CD4-positive, alpha-beta T cell treated with Interleukin-4 for 4 hours (primary cell): Measurements from ENCODE around the gene SH3GL2.
"Not testable (repeated sequence)": the region's sequence is repeated elsewhere in the genome, so short reads cannot be mapped to it uniquely, and the experiment has no call there.

Source experiments
- DNase-seq: peaks from one replicate; pipeline ENCODE4 v3.0.0-alpha.2; 2020

Gene SH3GL2

DNA sequence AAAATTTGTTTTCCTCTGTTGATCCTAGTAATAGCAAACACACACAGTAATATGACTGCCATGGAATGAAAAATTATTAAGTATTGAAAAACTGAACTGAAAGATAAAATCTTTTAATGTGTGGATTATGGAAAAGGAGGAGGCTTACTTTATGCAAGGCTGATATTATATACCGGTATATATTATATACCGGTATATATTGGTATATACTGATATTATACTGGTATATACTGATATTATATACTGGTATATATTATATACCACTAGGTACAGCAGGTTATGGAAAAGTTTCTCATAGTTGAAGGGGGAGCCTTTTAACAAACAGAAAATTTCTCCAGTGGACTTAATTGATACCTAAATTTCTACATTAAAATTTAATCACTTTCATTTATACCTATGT is 181.4 kb downstream of the SH3GL2 start:
- DNase-seq = no peak

DNA sequence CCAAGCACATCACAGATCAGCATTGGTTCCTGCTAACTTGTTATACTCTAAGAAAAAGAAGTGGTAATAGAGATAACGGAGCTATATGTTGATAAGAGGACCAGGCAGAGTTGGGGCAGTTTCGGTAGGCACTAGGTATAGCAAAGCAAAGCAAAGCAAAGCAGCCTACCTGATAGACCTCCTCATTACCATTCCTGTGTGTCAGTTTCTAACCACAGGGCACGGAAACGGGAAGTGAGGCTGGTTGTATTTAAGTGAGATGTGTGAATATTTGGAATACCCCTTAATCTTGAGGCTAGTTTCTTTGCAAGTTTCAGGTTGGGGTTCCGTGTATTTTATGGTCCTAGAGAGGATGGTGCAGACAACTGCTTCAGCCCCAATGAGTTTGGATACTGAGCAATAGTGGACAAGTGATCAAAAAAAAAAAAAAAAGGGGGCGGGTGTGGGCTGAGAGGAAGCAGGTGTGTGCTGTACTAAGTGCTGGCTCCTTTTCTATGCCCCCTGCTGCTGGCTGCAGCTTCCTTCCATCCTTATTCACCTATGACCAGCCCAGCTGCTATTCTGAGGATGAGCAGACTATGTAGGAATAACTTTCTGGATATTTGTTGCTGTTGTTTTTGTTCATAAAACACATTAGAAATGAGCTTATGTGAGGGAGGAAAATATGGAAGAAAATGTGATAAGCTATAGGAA is 183.3 kb downstream of the SH3GL2 start:
- DNase-seq = no peak

GRCh38 chr9:17764306-17764705 is 185.4 kb downstream of the SH3GL2 start:
- no peak for DNase-seq

DNA sequence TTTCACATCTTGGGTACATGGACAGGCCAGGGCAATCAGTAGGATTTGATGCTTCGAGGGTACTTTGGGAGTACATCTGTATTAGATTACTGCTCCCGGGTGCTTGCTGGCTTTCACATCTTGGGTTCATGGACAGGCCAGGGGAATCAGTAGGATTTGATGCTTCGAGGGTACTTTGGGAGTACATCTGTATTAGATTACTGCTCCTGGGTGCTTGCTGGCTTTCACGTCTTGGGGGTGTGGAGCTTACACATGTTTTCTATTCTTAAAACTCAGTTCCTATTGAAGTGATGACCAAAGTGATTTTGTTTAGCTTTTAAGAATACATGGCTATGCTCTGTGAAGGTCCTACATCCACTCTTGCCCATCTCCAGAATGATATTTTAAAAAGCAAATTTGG is 186.3 kb downstream of the SH3GL2 start:
- DNase-seq = not testable (repeated sequence)

DNA sequence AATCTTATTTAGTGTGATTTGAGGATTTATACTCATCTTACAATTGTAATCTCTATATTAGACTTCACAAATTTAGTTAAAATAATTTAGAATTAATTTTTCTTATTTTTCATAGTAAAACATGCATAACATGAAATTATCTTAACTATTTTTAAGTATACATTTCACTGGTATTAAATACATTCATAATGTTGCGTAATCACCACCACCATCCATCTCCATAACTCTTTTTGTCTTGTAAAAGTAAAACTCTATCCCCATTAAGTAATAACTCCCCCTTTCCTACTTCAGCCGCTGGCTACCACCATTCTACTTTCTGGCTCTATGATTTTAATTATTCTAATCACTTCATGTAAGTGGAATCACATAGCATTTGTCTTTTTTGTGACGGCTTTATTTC is 193.4 kb downstream of the SH3GL2 start:
- DNase-seq = no peak

- DNase-seq = no peak
Measured at GRCh38 chr9:17775656-17776055, 196.8 kb downstream of the SH3GL2 start.

- DNase-seq = no peak
Measured at GRCh38 chr9:17776735-17777134, 197.9 kb downstream of the SH3GL2 start.

- no peak for DNase-seq
Measured at GRCh38 chr9:17777465-17777864, 198.6 kb downstream of the SH3GL2 start.

- no peak for DNase-seq
Measured at GRCh38 chr9:17782430-17783149, 203.7 kb downstream of the SH3GL2 start.

DNA sequence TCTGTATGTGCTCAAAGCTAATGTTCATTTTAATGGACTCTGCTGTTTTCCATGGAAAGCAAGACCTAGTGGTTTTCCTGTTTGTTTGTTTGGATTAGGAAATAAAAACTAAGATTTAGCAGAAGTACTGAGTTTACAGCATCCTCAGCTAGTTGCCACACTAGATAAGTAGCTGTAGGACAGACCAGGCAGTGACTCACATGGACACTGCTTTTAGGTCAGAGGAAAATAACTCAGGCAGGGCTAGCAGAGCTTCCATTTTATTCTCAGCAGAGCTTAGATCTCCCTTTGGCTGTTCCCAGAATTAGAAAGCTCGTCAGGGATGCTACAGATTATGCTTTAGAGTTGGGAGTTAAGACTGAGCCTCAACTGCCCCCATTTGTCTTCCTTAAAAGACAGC is 204.4 kb downstream of the SH3GL2 start:
- no peak for DNase-seq

DNA sequence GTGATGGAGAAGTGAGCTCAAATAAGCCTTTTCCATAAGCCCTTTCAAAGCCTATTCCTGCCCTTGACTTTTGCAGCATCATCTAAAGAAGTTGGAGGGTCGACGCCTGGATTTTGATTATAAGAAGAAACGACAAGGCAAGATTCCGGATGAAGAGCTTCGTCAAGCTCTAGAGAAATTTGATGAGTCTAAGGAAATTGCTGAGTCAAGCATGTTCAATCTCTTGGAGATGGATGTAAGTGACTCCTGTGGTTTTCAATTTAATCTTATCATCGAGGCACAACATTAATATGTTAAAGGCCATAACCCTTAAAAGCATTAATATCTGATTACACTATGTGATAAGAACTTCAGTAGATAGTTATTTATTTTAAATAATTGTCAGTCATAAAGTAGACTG is 210.4 kb downstream of the SH3GL2 start:
- DNase-seq = no peak

- DNase-seq = no peak
Measured at GRCh38 chr9:17793713-17794622, 215.1 kb downstream of the SH3GL2 start.

DNA sequence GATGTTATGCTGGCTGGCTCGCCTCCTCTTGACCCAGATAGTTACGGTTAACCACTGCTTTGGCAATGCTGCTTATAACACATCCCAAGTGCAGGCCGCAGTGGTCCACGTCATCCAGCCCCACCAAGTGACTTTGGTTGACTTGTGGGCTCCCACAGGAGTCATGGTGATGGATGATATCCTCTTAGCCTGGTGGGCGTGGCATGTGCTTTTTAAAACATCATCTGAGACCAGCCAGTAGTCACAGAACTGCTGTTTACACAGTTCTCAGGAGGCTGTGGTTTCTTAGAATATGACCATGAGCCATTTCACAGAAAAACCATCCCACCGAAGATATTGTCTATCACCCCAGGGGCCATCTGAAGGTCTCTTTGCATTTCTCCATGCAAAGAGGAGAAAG is 216.9 kb downstream of the SH3GL2 start:
- no peak for DNase-seq

DNA sequence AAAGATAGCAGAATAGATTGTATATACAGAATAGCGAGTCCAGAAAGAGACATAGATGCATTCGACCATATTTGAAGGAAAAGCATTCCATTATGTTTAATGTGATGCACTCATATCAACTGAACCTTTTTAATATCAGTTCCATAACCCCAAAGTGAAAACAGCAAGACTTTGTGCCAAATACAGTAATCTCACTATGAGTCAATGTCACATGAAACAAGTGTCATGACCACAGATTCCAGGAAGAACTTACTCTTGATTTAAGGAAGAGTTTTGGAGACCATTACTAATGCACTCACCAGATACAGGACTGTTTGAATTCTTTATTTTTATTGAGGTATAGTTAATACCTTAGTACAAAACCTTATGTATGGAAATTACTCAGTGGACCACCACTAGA is 220.5 kb downstream of the SH3GL2 start:
- DNase-seq = no peak

DNA sequence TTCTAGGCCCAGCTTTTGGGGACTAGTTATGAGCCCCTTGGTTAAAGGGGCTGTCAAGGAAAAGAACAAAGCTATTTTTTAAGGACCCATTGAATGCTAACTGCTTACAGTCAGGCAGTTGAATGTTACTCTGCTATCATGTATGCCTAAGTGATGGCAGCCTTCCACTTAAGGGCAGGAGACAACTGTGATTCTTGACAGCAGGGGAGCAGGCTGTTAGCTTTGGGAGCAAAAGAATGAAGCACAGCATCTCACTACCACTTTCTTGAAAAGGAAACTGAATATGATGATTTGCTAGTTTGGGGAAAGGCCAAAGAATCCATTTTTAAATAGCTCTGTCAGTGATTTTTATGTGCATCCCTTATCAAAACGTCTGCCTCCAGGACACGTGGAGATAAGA is 221.6 kb downstream of the SH3GL2 start:
- DNase-seq = no peak

DNA sequence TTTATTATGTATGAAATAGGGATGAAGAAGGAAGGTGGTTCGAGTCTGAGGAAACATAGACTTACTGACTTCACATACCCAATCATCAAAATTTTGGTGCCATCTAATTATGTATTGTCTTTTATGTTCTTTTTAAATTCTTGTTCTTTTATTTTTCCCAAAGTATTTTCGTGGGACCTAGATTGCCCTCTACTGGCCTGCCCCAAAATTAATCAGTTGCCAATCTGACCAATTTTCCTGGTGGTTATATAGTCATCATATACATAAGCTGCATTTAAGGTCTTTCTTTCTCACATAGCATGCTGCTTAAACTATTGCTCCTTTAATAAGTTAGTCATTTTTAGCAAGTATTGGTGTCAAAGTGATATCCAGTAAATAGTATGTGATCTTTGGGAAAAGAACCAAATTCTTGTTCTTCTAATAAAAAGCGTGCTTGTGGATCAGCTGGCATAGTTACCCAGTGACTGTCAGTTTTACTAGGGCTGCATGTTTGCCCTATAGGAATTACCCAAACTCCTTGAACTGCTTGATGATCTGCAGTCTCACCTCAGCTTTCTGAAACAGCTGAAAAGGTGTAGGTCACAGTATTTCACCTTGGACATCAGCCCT is 223.5 kb downstream of the SH3GL2 start:
- DNase-seq = no peak

DNA sequence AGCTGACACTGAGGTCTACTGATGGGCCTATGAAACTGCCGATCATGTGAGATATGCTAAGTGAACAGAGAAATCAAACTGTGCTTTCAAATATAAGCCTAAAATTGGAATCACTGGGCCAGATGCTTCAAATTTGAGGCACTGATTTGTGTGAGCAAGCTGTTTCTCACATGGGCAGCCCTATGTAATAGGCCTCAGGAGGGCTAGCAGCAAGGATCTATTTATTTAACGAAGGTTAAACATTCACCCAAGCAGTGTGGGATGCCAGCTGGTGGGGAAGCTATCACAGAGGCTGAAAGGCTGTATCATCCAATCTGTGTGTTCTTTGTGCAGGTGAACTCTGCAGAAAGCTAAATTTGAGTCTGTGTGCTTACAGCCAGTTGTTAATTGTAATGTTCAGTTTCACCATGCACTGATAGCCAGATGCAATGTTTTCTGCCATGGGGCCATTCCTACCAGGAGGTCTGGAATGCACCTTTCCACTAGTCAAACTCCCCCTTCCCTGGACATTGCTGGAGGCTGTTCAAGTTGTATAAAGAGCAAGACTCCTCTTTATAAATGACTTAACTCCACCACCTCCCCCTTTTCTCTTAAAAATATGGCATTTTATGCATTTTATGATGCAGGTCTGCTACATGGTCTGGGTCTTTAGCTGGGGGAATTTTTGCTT is 228.9 kb downstream of the SH3GL2 start:
- no peak for DNase-seq

DNA sequence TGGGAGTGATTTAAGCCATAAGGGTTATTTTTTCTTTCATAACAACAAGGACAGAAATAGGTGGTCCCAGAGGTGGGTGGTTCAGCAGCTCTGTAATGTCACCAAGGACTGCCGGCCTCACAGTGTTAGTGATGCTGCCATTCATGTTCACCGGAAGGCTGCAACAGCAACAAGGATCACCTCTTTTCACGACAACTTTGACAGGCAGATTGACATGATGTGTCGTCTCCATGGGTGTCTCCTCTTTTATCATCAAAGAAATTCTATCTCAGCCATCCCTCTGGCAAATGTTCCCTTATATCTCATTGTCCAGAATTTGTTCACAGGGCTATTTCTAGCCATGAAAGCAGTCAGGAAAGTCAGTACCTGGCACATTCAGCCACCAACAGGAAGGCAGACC is 231.5 kb downstream of the SH3GL2 start:
- DNase-seq = no peak

DNA sequence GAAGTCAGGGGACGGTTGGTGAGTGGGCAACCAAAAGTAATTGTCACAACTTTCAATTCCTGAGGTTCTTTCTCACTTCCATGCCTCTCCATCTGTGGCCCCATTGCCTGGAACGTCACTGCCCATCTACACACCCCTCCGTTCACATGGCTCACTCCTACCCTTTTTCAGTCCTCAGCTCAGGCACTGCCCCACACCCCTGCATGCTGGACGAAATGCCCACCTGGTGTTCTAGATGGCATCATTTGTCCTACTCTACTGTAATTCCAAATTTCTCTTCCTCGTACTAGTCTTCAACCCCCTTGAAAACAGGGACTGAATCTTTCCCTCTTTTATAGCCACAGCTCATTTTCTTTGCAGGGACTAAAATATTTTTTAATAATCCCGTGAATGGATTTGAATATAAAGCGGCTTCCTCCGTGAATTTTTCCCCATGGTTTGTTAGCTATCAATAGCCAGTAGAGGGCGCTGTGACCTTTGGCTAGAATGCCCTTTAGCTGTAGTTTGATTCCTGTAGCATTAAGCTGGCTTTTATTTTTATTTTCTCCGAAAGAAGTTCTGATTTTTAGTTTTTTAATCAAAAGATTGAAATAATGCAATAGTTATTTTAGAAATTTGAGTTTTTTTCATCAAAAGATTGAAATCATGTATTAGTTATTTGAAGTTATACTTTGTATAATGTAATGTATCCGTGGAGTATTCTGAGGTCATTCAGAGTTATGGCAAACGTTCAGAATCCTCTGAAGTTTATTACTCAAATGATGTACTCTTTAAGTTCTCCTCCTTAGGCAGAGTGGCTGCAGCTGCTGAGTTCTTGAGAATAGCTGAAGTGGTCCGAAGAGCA is 232.1 kb downstream of the SH3GL2 start:
- DNase-seq = peak; percentile 24

GRCh38 chr9:17813798-17814197 is 234.9 kb downstream of the SH3GL2 start:
- no peak for DNase-seq

DNA sequence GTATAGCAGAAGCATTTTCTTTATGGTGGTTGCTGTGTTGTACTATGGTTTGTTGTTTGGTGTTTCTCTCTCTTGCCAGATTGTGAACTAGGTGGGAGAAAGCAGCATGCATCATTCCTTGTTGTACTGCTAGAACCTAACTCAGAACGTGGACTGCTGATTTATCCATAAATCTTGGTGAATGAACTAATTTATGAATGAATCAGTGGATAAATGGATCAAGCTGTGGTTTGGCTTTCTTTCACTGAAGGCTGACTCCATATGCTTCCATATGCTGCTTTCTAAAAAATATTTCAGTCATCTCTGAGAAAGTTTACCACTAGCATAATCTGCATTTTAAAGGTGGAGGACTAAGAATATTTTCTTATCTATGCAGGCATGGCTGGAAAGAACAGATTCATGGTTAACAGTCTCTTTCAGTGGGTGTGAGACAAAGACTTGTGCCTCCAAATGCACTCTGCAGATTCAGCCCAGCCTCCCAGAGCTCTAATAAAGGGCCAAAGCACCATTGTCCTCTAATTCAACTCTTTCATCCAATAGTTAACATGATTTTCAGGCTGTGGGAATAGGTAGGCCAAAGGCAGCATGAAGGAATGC is 237.7 kb downstream of the SH3GL2 start:
- DNase-seq = no peak
